CD4-positive, alpha-beta T cell treated with Interleukin-1 beta for 1 hour (primary cell): Measurements from ENCODE around the gene CELF4.

Source experiments
- DNase-seq, 2 donors: peaks; one replicate each; pipeline ENCODE4 v3.0.0-alpha.2; 2020 to 2022

Gene CELF4

GRCh38 chr18:37571266-37571665, 5.7 kb upstream of the CELF4 start:
- DNase-seq: no peak

GRCh38 chr18:37570336-37570930, 4.8 kb upstream of the CELF4 start:
- DNase-seq: no peak

- DNase-seq: no peak
Measured at GRCh38 chr18:37568671-37569070, 3.1 kb upstream of the CELF4 start.

GRCh38 chr18:37567994-37568359, 2.4 kb upstream of the CELF4 start:
- DNase-seq: no peak

GRCh38 chr18:37567061-37567993, 1.7 kb upstream of the CELF4 start:
- DNase-seq: no peak

- DNase-seq: no peak
Measured at GRCh38 chr18:37566479-37567060, 972 bp upstream of the CELF4 start.

- no peak for DNase-seq
Measured at GRCh38 chr18:37565977-37566478, 430 bp upstream of the CELF4 start.

GRCh38 chr18:37564711-37565100, 892 bp downstream of the CELF4 start:
- no peak for DNase-seq

- no peak for DNase-seq
Measured at GRCh38 chr18:37563931-37564392, 1.6 kb downstream of the CELF4 start.

- DNase-seq: no peak
Measured at GRCh38 chr18:37561986-37562385, 3.6 kb downstream of the CELF4 start.

GRCh38 chr18:37560003-37560402, 5.6 kb downstream of the CELF4 start:
- DNase-seq: no peak

GRCh38 chr18:37559194-37559593, 6.4 kb downstream of the CELF4 start:
- DNase-seq: no peak

GRCh38 chr18:37554399-37554787, 11.2 kb downstream of the CELF4 start:
- no peak for DNase-seq

- DNase-seq: no peak
Measured at GRCh38 chr18:37553633-37554398, 11.8 kb downstream of the CELF4 start.

GRCh38 chr18:37552286-37552685, 13.3 kb downstream of the CELF4 start:
- no peak for DNase-seq

GRCh38 chr18:37551846-37552245, 13.8 kb downstream of the CELF4 start:
- no peak for DNase-seq

GRCh38 chr18:37551249-37551648, 14.3 kb downstream of the CELF4 start:
- no peak for DNase-seq

- DNase-seq: no peak
Measured at GRCh38 chr18:37550118-37550875, 15.3 kb downstream of the CELF4 start.

GRCh38 chr18:37548679-37549289, 16.8 kb downstream of the CELF4 start:
- DNase-seq: no peak

GRCh38 chr18:37547196-37547827, 18.3 kb downstream of the CELF4 start:
- DNase-seq: no peak

- no peak for DNase-seq
Measured at GRCh38 chr18:37546651-37547050, 18.9 kb downstream of the CELF4 start.

GRCh38 chr18:37546272-37546537, 19.4 kb downstream of the CELF4 start:
- DNase-seq: no peak
